Activated CD8-positive, alpha-beta T cell treated with anti-CD3 and anti-CD28 coated beads, Interleukin-2, amount 10 ng/mL, durations not matched to agents 7 days and 5 days (primary cell): ENCODE results near the gene RERE. TPM values are rescaled to one million over a fixed set of nuclear protein-coding genes. Genes with fewer than 3 reads are reported as not detected.

Experiments used
- ATAC-seq: fragments of 150-1000 bp; cut with Tn5 transposase; one replicate; pipeline ENCODE4 v1.10.0; 2021; ENCODE audit warnings: moderate library complexity
- CTCF ChIA-PET: fragments of 350-600 bp; sonication (Branson Sonifier 250); formaldehyde crosslinking; loops from one replicate; lab custom pipeline; 2021; ENCODE audit warnings: antibody characterized with exemption; lab: Charles Lee
- POLR2A ChIA-PET: fragments of 350-600 bp; sonication (Branson Sonifier 250); formaldehyde crosslinking; loops from one replicate; lab custom pipeline; 2021; ENCODE audit warnings: antibody characterized with exemption; lab: Charles Lee
- DNase-seq: peaks from one replicate; pipeline ENCODE4 v3.0.0-alpha.2; 2020
- H3K27ac Mint-ChIP-seq: one replicate; pipeline ENCODE4 v1.8.0; 2021; ENCODE audit warnings: mild to moderate bottlenecking, mixed read lengths
- H3K27me3 Mint-ChIP-seq: one replicate; pipeline ENCODE4 v1.8.0; 2021; ENCODE audit warnings: low read depth, mixed read lengths
- H3K36me3 Mint-ChIP-seq: one replicate; pipeline ENCODE4 v1.8.0; 2021; ENCODE audit warnings: low read depth, mixed read lengths
- H3K4me1 Mint-ChIP-seq: one replicate; pipeline ENCODE4 v1.8.0; 2021; ENCODE audit warnings: low read depth, mixed read lengths
- H3K4me3 Mint-ChIP-seq: one replicate; pipeline ENCODE4 v1.8.0; 2021; ENCODE audit warnings: mild to moderate bottlenecking, mixed read lengths
- H3K9me3 Mint-ChIP-seq: one replicate; pipeline ENCODE4 v1.8.0; 2022; ENCODE audit warnings: mixed read lengths; ENCODE audit not compliant: insufficient read depth
- total RNA-seq, 2 experiments: library from RNA; stranded (reverse); gene quantifications; one replicate each; pipeline ENCODE4 v1.2.3, GENCODE V29; 2021

Gene RERE
- total RNA-seq, 2 experiments from 2014 or later: 37.4 to 44.7 TPM

- DNase-seq (no peak), ATAC-seq (no peak)
- Mint-ChIP-seq H3K4me1 (peaks cover 38% of the 10 kb centered on the region), H3K27me3 (no peaks in the 10 kb centered on the region), H3K36me3 (peaks cover 10% of the 10 kb centered on the region), H3K9me3 (no peaks in the 10 kb centered on the region), H3K4me3 (no peak overlapping the region), H3K27ac (peak overlapping the region; percentile 63)
- POLR2A ChIA-PET: no interaction called here
- CTCF ChIA-PET: no interaction called here
Observed at GRCh38 chr1:8378981-8379470, 438.4 kb downstream of the RERE start.

- ChIA-PET CTCF (interaction anchor here (1.0 kb wide), 1 partner anchor 10 kb away, joined by 3 read pairs; no protein-coding TSS in a partner anchor), POLR2A (no interaction called here)
- Mint-ChIP-seq H3K9me3 (no peaks in the 10 kb centered on the region), H3K27ac (no peak overlapping the region), H3K27me3 (no peaks in the 10 kb centered on the region), H3K4me1 (peaks cover 32% of the 10 kb centered on the region), H3K36me3 (peaks cover 7% of the 10 kb centered on the region), H3K4me3 (no peak overlapping the region)
- no peak for DNase-seq
- ATAC-seq: no peak
Observed at GRCh38 chr1:8378178-8378577, 439.3 kb downstream of the RERE start.

GRCh38 chr1:8377271-8377981 is 440.0 kb downstream of the RERE start:
- no peaks in the 10 kb centered on the region for H3K27me3 Mint-ChIP-seq
- no peak for ATAC-seq
- no peaks in the 10 kb centered on the region for H3K9me3 Mint-ChIP-seq
- no peak for DNase-seq
- H3K36me3 Mint-ChIP-seq: peaks cover 4% of the 10 kb centered on the region
- H3K27ac Mint-ChIP-seq: no peak overlapping the region
- CTCF ChIA-PET: interaction anchor here (1.0 kb wide), 1 partner anchor 9 kb away, joined by 3 read pairs; no protein-coding TSS in a partner anchor
- peaks cover 24% of the 10 kb centered on the region for H3K4me1 Mint-ChIP-seq
- no peak overlapping the region for H3K4me3 Mint-ChIP-seq
- POLR2A ChIA-PET: no interaction called here

- Mint-ChIP-seq H3K36me3 (peaks cover 4% of the 10 kb centered on the region), H3K27me3 (no peaks in the 10 kb centered on the region), H3K27ac (no peak overlapping the region), H3K4me3 (no peak overlapping the region), H3K9me3 (no peaks in the 10 kb centered on the region), H3K4me1 (peaks cover 17% of the 10 kb centered on the region)
- ChIA-PET CTCF (no interaction called here), POLR2A (no interaction called here)
- no peak for ATAC-seq
- no peak for DNase-seq
Observed at GRCh38 chr1:8376358-8376840, 441.0 kb downstream of the RERE start.

GRCh38 chr1:8374812-8375211 is 442.6 kb downstream of the RERE start:
- CTCF ChIA-PET: no interaction called here
- DNase-seq: no peak
- POLR2A ChIA-PET: no interaction called here
- Mint-ChIP-seq H3K27ac (no peak overlapping the region), H3K36me3 (no peaks in the 10 kb centered on the region), H3K9me3 (no peaks in the 10 kb centered on the region), H3K4me1 (peaks cover 15% of the 10 kb centered on the region), H3K27me3 (no peaks in the 10 kb centered on the region), H3K4me3 (no peak overlapping the region)
- no peak for ATAC-seq

GRCh38 chr1:8374356-8374755 is 443.1 kb downstream of the RERE start:
- Mint-ChIP-seq H3K4me1 (peaks cover 18% of the 10 kb centered on the region), H3K4me3 (no peak overlapping the region), H3K36me3 (no peaks in the 10 kb centered on the region), H3K9me3 (no peaks in the 10 kb centered on the region), H3K27me3 (no peaks in the 10 kb centered on the region), H3K27ac (no peak overlapping the region)
- ATAC-seq (no peak), DNase-seq (no peak)
- ChIA-PET POLR2A (no interaction called here), CTCF (no interaction called here)

- Mint-ChIP-seq H3K36me3 (no peaks in the 10 kb centered on the region), H3K4me1 (peaks cover 12% of the 10 kb centered on the region), H3K27me3 (no peaks in the 10 kb centered on the region), H3K4me3 (no peak overlapping the region), H3K27ac (no peak overlapping the region), H3K9me3 (no peaks in the 10 kb centered on the region)
- POLR2A ChIA-PET: no interaction called here
- CTCF ChIA-PET: no interaction called here
- ATAC-seq (no peak), DNase-seq (no peak)
Observed at GRCh38 chr1:8373581-8374241, 443.7 kb downstream of the RERE start.

- no peaks in the 10 kb centered on the region for H3K27me3 Mint-ChIP-seq
- no peak for DNase-seq
- no peak overlapping the region for H3K27ac Mint-ChIP-seq
- ChIA-PET CTCF (interaction anchor here (0.8 kb wide), 1 partner anchor 130 kb away, joined by 3 read pairs; no protein-coding TSS in a partner anchor), POLR2A (no interaction called here)
- ATAC-seq: no peak
- H3K4me3 Mint-ChIP-seq: no peak overlapping the region
- H3K4me1 Mint-ChIP-seq: peaks cover 7% of the 10 kb centered on the region
- H3K9me3 Mint-ChIP-seq: no peaks in the 10 kb centered on the region
- H3K36me3 Mint-ChIP-seq: no peaks in the 10 kb centered on the region
Observed at GRCh38 chr1:8373125-8373524, 444.3 kb downstream of the RERE start.

- H3K4me1 Mint-ChIP-seq: peaks cover 7% of the 10 kb centered on the region
- no peaks in the 10 kb centered on the region for H3K27me3 Mint-ChIP-seq
- ChIA-PET POLR2A (no interaction called here), CTCF (interaction anchor here (1.0 to 1.3 kb wide), 3 partner anchors 38 to 396 kb away, joined by 3 to 4 read pairs (median 3); no protein-coding TSS in a partner anchor)
- no peaks in the 10 kb centered on the region for H3K9me3 Mint-ChIP-seq
- no peaks in the 10 kb centered on the region for H3K36me3 Mint-ChIP-seq
- H3K4me3 Mint-ChIP-seq: no peak overlapping the region
- DNase-seq (no peak), ATAC-seq (no peak)
- H3K27ac Mint-ChIP-seq: no peak overlapping the region
Observed at GRCh38 chr1:8371372-8371991, 446.0 kb downstream of the RERE start.

- no peak overlapping the region for H3K4me3 Mint-ChIP-seq
- ATAC-seq: no peak
- no peaks in the 10 kb centered on the region for H3K9me3 Mint-ChIP-seq
- no peaks in the 10 kb centered on the region for H3K27me3 Mint-ChIP-seq
- H3K4me1 Mint-ChIP-seq: peaks cover 7% of the 10 kb centered on the region
- ChIA-PET POLR2A (interaction anchor here (1.0 kb wide), 1 partner anchor 54 kb away, joined by 3 read pairs; no protein-coding TSS in a partner anchor), CTCF (interaction anchor here (0.7 to 1.3 kb wide), 5 partner anchors 13 to 395 kb away, joined by 3 to 4 read pairs (median 3); no protein-coding TSS in a partner anchor)
- no peak overlapping the region for H3K27ac Mint-ChIP-seq
- H3K36me3 Mint-ChIP-seq: no peaks in the 10 kb centered on the region
- no peak for DNase-seq
Observed at GRCh38 chr1:8370905-8371315, 446.5 kb downstream of the RERE start.

- H3K27ac Mint-ChIP-seq: no peak overlapping the region
- CTCF ChIA-PET: interaction anchor here (0.7 to 1.0 kb wide), 3 partner anchors 14 to 20 kb away, joined by 3 read pairs; no protein-coding TSS in a partner anchor
- POLR2A ChIA-PET: interaction anchor here (1.0 kb wide), 1 partner anchor 54 kb away, joined by 3 read pairs; no protein-coding TSS in a partner anchor
- peaks cover 4% of the 10 kb centered on the region for H3K36me3 Mint-ChIP-seq
- no peak overlapping the region for H3K4me3 Mint-ChIP-seq
- H3K4me1 Mint-ChIP-seq: peaks cover 7% of the 10 kb centered on the region
- no peaks in the 10 kb centered on the region for H3K27me3 Mint-ChIP-seq
- DNase-seq (no peak), ATAC-seq (no peak)
- H3K9me3 Mint-ChIP-seq: no peaks in the 10 kb centered on the region
Observed at GRCh38 chr1:8370046-8370881, 447.2 kb downstream of the RERE start.
